ENCODE data around the gene SPTLC3.
A peak's percentile ranks its signal among the peaks of the same experiment; 100 is the strongest.

SPTLC3 gene

DNA sequence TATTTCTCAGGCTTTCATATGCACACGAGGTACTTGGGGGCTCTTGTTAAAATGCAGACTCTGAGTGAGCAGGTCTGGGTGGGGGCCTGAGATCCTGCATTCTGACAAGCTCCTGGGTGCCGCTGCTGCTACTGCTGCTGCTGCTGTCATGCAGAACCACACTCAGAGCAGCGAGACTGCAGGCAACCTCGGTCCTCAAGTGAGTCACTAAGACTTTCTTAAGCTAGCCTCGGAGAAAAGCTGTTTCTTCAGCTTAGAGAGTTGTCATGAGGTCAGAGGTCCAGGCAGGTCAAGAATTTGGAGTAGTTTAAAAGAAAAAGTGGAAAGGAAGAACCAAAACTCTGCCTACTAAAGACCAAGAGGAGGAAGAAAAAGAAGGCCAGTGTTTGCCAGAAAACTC is 92.9 kb downstream of the SPTLC3 start:
- DNase-seq = no peak

DNA sequence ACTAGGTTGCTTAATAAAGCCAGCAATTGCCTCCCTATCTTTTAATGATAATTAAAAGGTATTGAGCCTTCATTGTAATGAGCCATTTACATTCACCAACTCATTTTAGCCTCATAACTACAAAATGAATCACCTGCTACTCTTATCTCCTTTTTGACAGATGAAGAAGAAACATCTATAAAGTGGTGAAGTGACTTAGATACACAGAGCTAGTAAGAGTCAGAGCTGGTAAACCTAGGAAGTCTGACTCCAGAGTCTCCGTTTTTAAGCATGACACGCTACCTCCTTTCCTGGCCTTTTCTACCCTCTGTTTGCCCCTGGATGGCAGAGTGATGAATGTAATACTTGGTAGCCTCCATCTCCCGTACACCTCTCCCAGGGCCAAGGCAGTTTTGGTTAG is 93.5 kb downstream of the SPTLC3 start:
- DNase-seq = no peak

DNA sequence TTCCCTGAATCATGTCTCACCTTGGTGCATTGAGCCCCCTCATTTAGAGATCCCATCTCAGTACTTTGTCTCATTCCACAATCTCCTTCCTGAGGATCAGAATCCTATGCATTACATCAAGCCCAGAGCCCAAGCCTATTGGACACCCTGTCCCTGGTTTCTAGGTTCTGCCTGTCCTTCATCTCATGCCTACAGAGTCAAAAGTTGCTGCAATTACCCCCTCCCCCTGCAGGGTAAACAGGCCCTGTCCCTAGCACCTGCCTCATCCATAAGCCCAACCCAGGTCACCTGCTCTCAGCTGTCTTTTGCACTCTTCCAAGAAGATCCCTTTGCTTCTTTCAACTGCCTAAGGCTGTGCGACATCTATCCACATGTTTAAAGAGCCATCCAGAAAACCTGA is 93.9 kb downstream of the SPTLC3 start:
- no peak for DNase-seq

DNA sequence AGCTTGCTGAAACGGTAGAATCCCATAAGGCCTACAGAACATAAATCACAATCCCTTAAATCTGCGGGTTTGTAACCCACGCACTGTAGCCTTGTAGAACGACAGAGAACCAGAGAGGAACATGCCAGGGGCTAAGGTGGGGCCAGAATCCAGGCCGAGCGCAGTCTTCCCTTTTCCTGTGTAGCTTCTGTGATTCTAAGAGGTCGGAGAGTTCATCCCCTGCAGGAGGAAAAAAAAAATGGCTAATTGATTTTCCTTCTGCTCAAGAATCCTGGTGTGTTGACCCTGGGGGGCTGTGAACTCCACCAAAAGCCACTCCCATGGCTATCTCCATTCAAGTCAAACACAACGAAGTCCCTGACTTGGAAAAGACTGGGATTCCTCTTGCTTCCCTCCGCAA is 96.3 kb downstream of the SPTLC3 start:
- no peak for DNase-seq

DNA sequence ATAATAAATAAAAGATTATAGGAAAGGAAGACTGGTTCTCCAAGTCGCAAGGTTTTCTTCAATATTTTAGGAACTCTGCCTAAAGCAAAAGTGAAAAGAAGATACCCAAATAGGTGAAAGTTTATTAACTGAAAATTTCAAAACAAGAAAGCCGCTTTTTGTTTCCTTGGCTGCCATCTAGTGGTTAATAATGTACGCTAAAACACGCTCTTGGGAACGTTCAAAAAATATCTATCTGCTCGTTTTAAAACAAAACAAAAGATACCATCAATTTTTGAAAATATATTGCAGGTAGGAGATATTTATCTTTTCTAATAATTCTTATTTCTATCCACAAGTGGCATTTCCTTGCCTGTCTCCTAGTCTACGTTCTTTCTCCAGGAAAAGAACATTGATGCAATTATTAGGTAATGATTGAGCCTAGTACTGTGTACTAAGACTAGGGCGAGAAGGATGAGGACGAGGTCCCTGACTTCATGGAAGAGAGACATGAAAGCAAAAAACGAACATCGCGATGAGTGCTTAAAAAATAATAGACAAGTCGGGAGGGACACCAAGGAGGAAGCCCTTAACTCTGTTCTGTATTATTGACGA is 97.2 kb downstream of the SPTLC3 start:
- peak; percentile 55 for DNase-seq

DNA sequence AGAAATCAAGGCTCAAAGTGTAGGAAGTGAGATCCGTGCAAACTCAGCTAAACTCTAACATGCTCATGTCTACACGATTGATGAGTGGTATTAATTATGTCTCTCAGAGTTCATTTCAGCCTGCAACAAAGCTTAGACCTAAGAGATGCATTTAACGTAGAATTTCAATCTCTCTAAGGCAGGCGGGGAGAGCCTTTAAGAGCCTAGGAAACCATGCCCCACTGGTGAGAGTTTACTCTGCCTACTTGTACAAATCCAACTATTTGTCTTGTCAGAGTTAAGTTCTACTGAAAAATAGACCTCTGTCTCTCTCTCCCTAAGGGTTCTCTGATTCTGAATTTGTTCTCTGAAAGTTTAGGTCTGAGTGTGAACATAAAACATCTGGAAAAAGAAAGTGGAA is 100.9 kb downstream of the SPTLC3 start:
- no peak for DNase-seq

DNA sequence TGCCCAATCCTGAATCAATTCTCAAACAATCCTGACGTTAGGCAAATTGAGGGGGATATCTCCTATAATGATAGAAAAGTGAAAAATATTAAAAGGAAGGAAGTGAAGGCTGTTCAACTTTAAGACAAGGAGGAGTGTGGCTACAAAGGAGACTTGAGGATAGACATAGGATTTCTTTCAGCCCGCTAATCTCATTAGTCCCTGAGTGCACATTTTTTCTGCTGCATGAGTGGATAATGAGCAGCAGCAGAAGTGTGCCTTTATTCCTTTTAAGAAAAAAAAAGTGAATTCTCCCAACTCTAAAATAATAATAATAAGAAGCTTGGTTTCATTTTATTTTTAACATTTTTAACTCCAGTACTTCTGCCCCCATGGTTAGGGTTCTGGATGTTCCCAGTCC is 102.0 kb downstream of the SPTLC3 start:
- DNase-seq = no peak

DNA sequence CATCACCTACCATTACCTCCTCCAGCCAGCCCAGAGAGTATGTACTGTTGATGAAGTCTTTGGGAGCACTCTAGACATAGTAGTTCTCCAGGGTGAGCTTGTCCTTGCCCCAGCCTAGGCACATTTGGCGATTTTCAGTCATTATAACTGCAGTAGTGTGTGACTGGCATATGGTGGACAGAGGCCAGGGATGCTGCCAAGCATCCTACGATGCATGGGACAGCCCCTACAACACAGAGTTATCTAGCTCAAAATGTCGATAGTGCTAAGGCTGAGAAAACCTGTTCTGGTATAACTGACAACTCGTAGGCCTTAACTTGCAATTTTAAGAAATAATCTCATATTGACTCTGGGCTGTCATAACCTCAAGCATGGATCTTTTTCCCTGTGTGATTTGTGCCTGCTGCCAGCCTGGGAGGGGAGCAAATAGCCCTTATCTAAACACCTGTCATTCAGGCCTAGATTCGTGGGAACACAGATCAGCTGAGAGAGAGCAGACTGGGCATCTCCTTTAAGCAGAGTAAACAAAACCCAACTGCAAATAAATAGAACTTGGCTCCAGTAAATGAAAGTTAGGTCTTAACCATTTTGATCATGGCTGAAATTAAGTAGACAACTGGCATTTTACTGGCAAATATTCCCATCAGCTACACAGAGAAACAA is 102.6 kb downstream of the SPTLC3 start:
- DNase-seq = no peak

DNA sequence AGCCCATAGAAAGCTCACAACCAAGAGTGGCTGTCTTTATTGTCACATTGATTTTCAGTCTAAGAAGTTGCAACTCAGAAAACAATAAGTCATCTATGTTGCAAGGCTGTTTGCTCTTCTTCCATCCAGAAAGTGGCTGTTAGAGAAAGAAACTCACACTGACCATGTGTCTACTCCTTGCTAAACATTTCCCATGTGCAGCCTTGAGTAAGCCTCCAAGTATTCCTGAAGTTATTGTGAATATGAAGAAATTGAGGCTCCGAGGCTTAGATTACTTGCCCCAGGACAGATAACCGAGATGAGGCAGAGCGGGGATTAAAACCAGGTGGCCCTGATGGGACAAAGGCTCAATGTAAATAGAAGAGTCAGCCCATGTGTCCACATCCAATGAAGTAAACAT is 105.0 kb downstream of the SPTLC3 start:
- no peak for DNase-seq

DNA sequence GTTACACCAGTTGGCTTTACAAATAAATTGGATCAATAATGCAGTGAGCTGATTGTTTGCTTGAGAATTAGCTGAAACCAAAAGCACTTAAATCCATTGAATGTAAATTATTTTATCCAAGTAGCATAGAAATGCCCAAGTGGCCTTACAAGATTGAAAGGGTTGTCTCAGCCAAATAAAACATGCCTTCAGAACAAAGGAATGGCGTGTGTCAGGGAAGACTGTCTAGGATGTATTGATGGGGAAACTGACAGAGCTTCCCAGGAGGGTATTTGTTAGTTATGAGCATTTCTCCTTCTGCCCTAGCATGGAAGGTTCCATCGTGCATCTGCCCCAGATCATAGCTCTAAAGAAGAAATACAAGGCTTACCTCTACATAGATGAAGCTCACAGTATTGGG is 108.4 kb downstream of the SPTLC3 start:
- DNase-seq = no peak

DNA sequence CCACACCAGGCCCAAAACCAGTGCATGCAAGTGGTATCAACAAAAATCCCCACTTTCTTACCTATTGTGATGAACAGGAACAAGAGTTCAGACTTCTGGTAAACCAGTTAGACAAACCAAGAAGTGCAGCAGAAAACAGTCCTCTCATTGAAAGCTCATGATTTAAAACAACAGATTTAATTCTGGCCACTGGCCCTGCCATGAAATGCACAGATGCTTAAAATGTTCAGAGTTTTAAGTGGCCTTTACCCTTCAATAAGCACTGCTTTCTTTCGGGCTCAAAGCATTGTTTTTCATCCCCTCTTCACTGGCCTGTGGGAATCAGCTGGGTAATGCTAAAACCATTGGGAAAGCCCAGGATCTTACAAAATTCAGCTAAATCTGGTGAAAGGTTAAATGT is 109.9 kb downstream of the SPTLC3 start:
- no peak for DNase-seq

DNA sequence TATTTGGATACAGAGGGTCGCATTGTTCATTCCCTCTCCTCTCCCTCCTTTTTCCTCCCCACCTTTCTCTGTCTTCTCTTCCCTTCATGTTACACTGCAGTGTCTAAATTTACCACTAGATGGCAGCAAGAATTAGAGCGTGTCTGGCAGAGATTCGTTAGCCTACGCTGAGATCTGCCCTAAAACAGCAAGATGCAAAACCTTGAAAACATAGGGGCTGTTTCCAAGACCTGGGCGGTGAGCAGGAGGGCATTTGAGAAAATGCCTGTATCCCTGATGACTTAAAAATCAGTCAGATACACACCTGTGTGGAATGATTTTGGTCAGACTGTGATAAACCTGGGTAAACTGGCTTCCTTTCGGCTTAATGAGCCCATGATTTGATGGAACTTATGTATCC is 110.8 kb downstream of the SPTLC3 start:
- peak; percentile 76 for DNase-seq

DNA sequence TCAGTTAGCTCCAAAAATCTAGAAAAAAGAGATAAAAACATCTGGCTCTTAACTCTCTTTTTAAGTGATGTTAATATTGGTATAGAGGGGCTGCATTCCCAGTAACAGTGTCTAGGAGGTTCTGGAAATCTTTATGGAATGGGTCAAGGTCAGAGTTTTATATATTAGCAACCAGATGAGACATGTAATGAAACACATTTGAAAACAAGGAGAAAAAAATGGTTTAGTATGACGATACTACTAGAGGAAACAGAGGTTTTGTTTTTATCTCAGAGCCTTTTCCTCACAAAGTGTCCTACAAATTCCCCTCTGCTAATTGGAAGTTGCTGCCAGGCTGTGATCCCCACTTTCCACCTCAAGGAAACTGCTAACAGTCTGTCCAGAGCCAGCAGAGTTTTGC is 111.7 kb downstream of the SPTLC3 start:
- DNase-seq = no peak

DNA sequence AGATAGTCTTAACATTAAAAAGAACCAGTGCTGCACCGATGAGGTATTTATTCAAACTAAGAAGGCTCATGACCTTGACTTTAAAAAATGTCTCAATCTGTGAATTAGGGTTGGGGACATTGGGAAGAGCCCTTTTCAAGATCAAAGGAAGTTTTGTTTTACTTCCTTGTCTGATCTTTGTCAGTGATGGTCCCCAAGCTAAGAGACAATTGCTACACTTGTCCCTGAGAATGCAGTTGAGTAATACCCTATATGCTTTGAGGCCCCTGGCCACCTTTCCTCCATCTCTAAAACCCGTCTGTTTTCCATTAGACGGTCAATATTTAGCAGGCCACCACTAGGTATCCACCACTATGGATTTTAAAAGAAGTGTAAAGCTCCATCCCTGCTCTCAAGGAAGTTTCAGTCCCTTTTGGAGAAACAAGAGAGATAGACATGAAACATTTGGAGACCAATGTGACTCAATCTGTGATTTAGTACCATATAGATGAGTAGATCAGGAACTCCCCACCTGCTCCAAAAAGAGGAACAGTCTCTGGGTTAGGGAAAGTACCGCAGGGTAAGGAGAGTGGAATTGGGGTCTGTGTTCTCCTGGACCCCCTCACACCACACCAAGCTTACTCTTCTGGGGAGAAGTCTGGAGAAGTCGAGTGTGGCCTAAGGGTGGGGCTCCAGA is 113.2 kb downstream of the SPTLC3 start:
- DNase-seq = no peak

DNA sequence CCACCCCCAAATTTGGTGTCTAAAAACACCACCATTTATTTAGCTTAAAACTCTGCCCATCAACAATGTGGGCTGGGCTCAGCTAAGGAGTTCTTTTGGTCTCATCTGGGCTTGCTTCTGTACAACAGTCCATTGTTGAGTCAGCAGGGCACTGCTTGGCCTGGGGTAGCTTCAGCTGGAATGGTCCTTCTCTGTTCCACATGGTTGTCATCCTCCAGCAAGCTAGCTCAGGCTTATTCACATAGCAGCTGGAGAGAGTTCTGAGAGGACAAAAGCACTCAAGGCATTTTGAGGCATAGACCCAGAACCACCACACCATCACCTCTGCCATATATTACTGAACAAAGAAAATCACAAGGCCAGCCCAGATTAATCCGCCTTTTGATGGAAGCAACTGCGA is 116.7 kb downstream of the SPTLC3 start:
- no peak for DNase-seq

DNA sequence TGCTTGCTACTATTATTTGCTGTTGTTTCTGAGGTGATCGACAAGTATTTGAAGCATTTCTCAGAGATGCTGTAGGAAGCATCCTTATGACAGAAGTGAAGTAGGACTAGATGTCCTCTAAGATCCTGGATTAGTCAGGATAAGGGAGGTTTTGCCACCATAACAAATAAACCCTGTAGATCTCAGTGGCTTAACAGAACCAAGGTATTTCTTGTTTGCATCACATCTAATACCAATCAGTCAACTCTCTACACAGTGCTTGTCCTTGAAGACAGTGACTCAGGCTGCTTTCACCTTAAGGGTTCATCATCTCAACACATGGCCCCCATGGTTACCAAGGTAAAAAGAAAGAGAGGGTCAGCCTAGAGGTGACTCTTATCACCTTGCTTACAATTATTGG is 119.4 kb downstream of the SPTLC3 start:
- DNase-seq = no peak

DNA sequence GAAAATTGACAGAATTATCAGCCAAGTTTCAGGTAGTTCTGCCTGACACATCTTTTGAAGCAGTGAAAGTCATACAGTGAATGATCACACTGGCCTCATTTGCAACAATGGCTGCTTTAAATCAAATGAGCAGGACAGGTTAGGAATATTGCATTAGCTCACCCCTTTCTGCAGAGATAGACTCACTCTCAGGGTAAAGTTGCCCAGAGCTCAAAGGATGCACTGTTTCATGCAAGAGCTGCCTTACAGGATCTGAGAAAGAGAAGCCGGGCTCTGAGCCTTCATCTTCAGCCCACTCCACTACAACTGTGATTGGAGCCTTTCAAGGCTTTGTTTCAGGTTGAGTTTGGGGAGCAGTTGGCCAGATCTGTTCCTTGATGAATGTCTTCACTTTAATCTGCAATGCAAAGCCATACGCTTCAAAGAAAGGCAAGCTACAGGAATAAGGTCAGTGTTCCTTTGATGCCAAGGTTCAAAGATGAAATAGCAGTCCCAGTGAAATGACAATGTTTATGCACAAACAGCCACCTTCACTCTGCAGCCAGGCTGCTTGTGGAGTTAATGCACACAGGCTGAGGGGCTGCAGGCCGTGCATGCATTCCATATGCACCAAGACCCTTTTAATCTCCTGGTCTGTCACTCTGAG is 121.4 kb downstream of the SPTLC3 start:
- DNase-seq = no peak

DNA sequence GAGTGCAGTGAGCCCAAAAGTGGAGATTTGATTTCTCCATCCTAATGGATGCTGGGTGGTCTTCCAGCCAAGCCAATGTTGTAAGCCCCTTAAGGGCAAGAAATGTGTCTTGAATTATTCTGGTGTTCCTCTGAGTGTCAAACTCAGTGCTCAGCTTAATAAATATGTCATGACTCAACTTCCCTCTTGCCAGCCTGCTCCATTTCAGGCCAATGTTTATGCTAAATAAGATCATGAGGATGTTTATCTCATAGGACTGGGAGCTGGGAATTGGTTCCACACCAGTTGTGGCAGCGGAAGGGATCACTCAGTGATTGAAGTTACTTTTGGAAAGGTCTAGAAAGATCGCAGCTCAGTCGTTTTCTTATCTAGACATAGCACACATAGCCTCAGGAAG is 121.9 kb downstream of the SPTLC3 start:
- no peak for DNase-seq

DNA sequence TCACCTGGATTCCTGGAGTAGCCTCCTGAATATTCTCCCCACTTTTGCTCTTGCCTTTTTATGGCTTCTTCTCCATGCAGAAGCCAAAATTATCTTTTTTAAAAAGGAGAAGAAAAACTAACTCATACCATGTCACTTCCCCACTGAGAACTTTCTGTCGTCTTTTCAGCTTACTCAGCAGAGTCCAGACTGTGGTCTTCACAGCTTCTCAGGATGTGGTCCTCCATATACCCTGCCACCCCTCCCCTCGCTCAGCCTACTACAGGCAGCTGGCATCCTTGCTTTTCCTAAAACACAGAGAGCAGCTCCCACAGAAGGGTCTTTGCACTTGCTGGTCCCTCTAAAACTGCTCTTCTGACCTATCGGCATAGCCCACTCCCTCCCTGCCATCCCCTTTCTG is 122.9 kb downstream of the SPTLC3 start:
- DNase-seq = peak; percentile 22

DNA sequence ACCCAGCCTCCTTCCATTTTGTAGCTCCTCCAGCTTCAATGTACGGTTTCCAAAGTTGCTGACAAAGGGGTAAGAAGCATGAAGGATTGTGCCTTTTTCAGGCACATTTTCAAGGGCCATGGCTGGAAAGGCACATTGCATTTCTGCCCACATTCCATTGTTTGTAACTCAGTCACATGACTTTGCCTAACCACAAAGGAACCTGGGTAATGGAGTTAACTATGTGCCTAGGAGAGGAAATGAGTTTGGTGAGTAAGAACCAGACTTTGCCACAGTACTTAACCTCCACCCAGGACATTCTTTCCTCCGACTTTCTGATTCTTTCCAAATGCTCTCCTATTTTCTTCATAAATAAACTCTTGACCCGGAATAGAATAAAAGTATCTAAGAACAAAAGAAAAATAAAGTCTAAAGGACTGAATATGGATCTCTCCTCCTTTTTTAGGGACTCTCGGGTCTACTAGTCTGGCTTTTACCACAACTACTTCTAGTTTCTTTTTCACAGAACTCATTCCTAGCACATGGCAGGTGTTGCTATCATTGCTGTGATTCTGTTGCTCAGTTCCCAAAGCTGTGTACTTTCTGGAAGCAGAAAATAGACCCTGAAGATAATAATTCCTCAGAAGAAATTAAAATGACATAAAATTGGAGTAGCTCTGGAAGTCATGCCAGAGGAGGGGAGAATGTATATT is 130.8 kb downstream of the SPTLC3 start:
- no peak for DNase-seq

DNA sequence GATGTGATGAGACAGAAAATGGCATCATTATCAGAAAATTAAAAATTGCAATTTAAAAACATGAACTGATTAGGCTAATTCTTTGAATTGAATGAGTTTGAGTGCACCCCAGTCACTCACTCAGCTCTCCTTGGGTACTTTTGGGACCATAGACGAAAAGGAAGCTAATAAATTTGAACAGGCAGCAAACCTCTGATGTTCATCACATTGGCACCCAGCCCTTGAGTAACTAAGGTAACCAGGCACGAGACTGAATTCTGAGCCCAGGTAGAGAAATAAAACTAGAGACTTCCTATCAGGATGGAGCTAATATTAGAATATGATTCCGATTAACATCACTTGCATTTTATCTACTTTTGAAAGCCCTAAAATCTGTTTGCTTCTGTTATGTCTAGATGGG is 131.4 kb downstream of the SPTLC3 start:
- DNase-seq = no peak

DNA sequence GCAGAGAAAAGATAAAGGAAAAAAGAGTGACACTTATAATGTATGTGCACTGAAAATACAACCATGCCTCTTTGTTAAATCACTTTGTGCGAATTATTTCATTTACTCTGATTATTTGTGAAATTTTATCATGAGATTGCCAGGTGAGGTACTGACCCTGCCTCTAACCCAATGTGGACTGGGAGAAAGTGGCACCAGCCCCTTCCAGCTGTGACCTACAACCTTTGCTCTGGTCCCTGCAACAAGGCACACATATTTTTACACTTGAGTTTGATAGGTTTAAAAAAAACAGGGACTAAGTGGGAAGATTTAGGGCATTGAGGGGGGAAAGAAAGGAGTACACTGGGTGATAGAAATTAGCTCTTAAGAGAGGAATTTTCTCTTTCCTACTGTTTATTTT is 132.0 kb downstream of the SPTLC3 start:
- DNase-seq = no peak

DNA sequence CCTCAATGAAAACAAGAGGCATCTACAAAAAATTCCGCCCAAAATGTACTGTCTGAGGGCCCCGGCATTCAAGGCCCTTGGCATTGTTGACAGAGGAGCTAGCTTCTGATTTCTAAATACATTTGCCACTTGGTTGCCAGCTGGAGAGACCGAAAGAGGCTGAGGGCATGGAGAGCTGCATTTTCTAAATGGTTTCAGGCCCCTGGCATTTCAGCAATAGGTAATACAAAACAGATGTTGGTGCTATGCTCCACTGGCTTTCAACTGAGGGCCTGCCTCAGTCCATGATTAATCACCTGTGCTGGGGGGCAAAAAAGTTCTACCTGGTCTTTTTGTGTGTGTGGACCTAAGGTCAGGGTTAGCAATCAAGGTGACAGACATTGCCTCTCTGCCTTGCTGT is 132.8 kb downstream of the SPTLC3 start:
- DNase-seq = no peak

DNA sequence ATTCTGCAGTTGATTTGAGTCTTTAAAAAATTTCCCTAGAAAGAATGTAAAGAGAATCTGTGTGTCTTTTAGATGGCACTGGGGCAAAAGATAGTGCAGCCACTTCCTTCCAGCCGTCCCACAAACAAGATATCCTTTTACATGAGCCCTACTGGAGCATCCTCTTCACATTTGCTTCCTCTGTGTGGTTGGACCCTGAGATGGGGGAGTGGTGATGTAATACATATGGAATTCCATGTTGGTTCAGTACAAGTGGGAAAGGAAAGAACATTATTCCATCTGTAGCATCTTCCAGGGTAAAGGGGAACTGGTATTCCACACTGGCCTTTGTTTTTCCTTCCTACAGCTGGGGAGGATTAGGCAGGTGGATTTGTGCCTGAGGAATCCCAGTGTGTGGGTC is 133.4 kb downstream of the SPTLC3 start:
- DNase-seq = no peak
